Keratinocyte (primary cell): ENCODE measurements around the gene ITGBL1.

Experiments used
- CTCF ChIP-seq, 3 experiments: IDR thresholded peaks in 1 of 3; conservative IDR thresholded peaks in 1 of 3; optimal IDR thresholded peaks in 1 of 3; 2 replicates in 2 of 3; 3 replicates in 1 of 3; pipeline versions ENCODE3 to v1.5.1; 2011; ENCODE audit warnings: low read length in 3 of 3, mild to moderate bottlenecking in 3 of 3, moderate library complexity in 2 of 3, control low read depth in 1 of 3, inconsistent platforms in 1 of 3; ENCODE audit not compliant: insufficient read depth in 2 of 3; ENCODE audit errors: extremely low read depth in 1 of 3
- EZH2 ChIP-seq: IDR thresholded peaks from one replicate; pipeline ENCODE4 v1.6.1; 2012; ENCODE audit warnings: inconsistent platforms, mild to moderate bottlenecking, low read length, moderate library complexity

- no peak for TF ChIP-seq CTCF (optimal IDR thresholded peaks at IDR 0.05 in 1 of 3, IDR thresholded peaks at IDR 0.05 in 1 of 3, conservative IDR thresholded peaks at IDR 0.05 in 1 of 3; ENCODE audit: extremely low read depth in 1 of 3, insufficient read depth in 2 of 3, low read length in 3 of 3)
- no peak for TF ChIP-seq EZH2
Measured at GRCh38 chr13:101627556-101627943, 175.1 kb downstream of the ITGBL1 start.
